NCI-H128 (cell line): ENCODE data around the gene LRRFIP2.
"Not testable (repeated sequence)": the region's sequence is repeated elsewhere in the genome, so short reads cannot be mapped to it uniquely, and the experiment has no call there.

Source experiments
- DNase-seq: peaks from one replicate; lab custom pipeline; 2025; ENCODE audit not compliant: unreplicated experiment; lab: John Stamatoyannopoulos, UW

Gene LRRFIP2

GRCh38 chr3:37174532-37175126 is at the start of gene LRRFIP2:
TSS of gene LRRFIP2 (minus strand) at chr3:37174582. CDS start at chr3:37148983, 25,599 bp downstream.
- DNase-seq = no peak

GRCh38 chr3:37223576-37223975 is 49.2 kb upstream of the LRRFIP2 start:
- no peak for DNase-seq

- no peak for DNase-seq
Measured at GRCh38 chr3:37223141-37223558, 48.8 kb upstream of the LRRFIP2 start.

GRCh38 chr3:37222542-37222941 is 48.2 kb upstream of the LRRFIP2 start:
- not testable (repeated sequence) for DNase-seq

- DNase-seq = no peak
Measured at GRCh38 chr3:37221407-37221806, 47.0 kb upstream of the LRRFIP2 start.

GRCh38 chr3:37219266-37219665 is 44.9 kb upstream of the LRRFIP2 start:
- no peak for DNase-seq

GRCh38 chr3:37218206-37218605 is 43.8 kb upstream of the LRRFIP2 start:
- DNase-seq = no peak

- DNase-seq = no peak
Measured at GRCh38 chr3:37217098-37217849, 42.9 kb upstream of the LRRFIP2 start.

GRCh38 chr3:37216597-37217097 is 42.3 kb upstream of the LRRFIP2 start:
- DNase-seq = no peak

- DNase-seq = no peak
Measured at GRCh38 chr3:37214076-37214475, 39.7 kb upstream of the LRRFIP2 start.

- DNase-seq = no peak
Measured at GRCh38 chr3:37210230-37210629, 35.8 kb upstream of the LRRFIP2 start.

GRCh38 chr3:37208576-37208975 is 34.2 kb upstream of the LRRFIP2 start:
- DNase-seq = not testable (repeated sequence)

GRCh38 chr3:37208008-37208407 is 33.6 kb upstream of the LRRFIP2 start:
- not testable (repeated sequence) for DNase-seq

GRCh38 chr3:37206041-37206440 is 31.7 kb upstream of the LRRFIP2 start:
- DNase-seq = not testable (repeated sequence)

- no peak for DNase-seq
Measured at GRCh38 chr3:37204314-37204713, 29.9 kb upstream of the LRRFIP2 start.

- DNase-seq = no peak
Measured at GRCh38 chr3:37202035-37202434, 27.7 kb upstream of the LRRFIP2 start.

- no peak for DNase-seq
Measured at GRCh38 chr3:37200141-37200540, 25.8 kb upstream of the LRRFIP2 start.

GRCh38 chr3:37198996-37199395 is 24.6 kb upstream of the LRRFIP2 start:
- DNase-seq = no peak

- no peak for DNase-seq
Measured at GRCh38 chr3:37198547-37198946, 24.2 kb upstream of the LRRFIP2 start.

- DNase-seq = no peak
Measured at GRCh38 chr3:37197810-37198371, 23.5 kb upstream of the LRRFIP2 start.

GRCh38 chr3:37194533-37194932 is 20.2 kb upstream of the LRRFIP2 start:
- no peak for DNase-seq

- DNase-seq = no peak
Measured at GRCh38 chr3:37190667-37191066, 16.3 kb upstream of the LRRFIP2 start.
